Left ventricle myocardium inferior (tissue), 1 donor: ENCODE results near the gene AGPAT2. TPM values are rescaled to one million over a fixed set of nuclear protein-coding genes. Genes with fewer than 3 reads are reported as not detected.

ENCODE experiments used
- DNase-seq: peaks from one replicate; pipeline ENCODE4 v3.0.0-alpha.2; 2020
- H3K27ac ChIP-seq: fragments of 200-600 bp; replicated peaks from 2 replicates; pipeline ENCODE4 v1.8.0; 2021
- H3K27me3 ChIP-seq: fragments of 200-600 bp; 2 replicates; pipeline ENCODE4 v1.8.0; 2021; ENCODE audit warnings: low read depth
- H3K36me3 ChIP-seq: fragments of 200-600 bp; 2 replicates; pipeline ENCODE4 v1.8.0; 2021
- H3K4me1 ChIP-seq: fragments of 200-600 bp; 2 replicates; pipeline ENCODE4 v1.8.0; 2021
- H3K4me3 ChIP-seq: fragments of 200-600 bp; 2 replicates; pipeline ENCODE4 v1.8.0; 2021; ENCODE audit warnings: mild to moderate bottlenecking, moderate library complexity
- H3K9me3 ChIP-seq: fragments of 200-600 bp; replicated peaks from 2 replicates; pipeline ENCODE4 v1.8.0; 2021
- CTCF ChIP-seq: fragments of 200-600 bp; IDR thresholded peaks from 2 replicates; pipeline ENCODE4 v1.8.0; 2021; ENCODE audit warnings: antibody characterized with exemption, mild to moderate bottlenecking, borderline replicate concordance
- intact Hi-C: fragments of 100-400 bp; cut with micrococcal nuclease; formaldehyde crosslinking; loops from one replicate; pipeline ENCODE4 v1.11.0; 2022
- total RNA-seq: library from RNA; stranded (reverse); fragmentation: NEBNext Ultra II Directional; extraction: Animal tissue kit (Norgen Biotek cat#: 25700); gene quantifications from one replicate; pipeline ENCODE4 v1.2.1, GENCODE V29; 2021
- donor health status: DM: no; HTN: yes; CAD: no; lungs with severe emphysema.

AGPAT2 gene
- total RNA-seq, 1 donor from 2014 or later = 48.8 TPM

- no peak for DNase-seq
- peak overlapping the region; percentile 78 for H3K27ac ChIP-seq
- peak overlapping the region; percentile 15 for H3K4me3 ChIP-seq
- peaks cover 44% of the 10 kb centered on the region for H3K36me3 ChIP-seq
- peaks cover 78% of the 10 kb centered on the region for H3K4me1 ChIP-seq
- TF ChIP-seq CTCF = no peak
- H3K9me3 ChIP-seq = no peaks in the 10 kb centered on the region
- intact Hi-C loops = no loop called here
- H3K27me3 ChIP-seq = no peaks in the 10 kb centered on the region
Measured at GRCh38 chr9:136720898-136721338, 33.7 kb upstream of the AGPAT2 start.

GRCh38 chr9:136720251-136720897 lies 33.1 kb upstream of the AGPAT2 start:
- Histone ChIP-seq H3K36me3 (peaks cover 39% of the 10 kb centered on the region), H3K9me3 (no peaks in the 10 kb centered on the region), H3K4me1 (peaks cover 78% of the 10 kb centered on the region), H3K27ac (peak overlapping the region; percentile 78), H3K27me3 (no peaks in the 10 kb centered on the region), H3K4me3 (peak overlapping the region; percentile 15)
- TF ChIP-seq CTCF = no peak
- DNase-seq = peak; percentile 51
- intact Hi-C loops = no loop called here

- H3K27ac ChIP-seq = peak overlapping the region; percentile 78
Measured at GRCh38 chr9:136719195-136719880, 32.1 kb upstream of the AGPAT2 start.

DNA sequence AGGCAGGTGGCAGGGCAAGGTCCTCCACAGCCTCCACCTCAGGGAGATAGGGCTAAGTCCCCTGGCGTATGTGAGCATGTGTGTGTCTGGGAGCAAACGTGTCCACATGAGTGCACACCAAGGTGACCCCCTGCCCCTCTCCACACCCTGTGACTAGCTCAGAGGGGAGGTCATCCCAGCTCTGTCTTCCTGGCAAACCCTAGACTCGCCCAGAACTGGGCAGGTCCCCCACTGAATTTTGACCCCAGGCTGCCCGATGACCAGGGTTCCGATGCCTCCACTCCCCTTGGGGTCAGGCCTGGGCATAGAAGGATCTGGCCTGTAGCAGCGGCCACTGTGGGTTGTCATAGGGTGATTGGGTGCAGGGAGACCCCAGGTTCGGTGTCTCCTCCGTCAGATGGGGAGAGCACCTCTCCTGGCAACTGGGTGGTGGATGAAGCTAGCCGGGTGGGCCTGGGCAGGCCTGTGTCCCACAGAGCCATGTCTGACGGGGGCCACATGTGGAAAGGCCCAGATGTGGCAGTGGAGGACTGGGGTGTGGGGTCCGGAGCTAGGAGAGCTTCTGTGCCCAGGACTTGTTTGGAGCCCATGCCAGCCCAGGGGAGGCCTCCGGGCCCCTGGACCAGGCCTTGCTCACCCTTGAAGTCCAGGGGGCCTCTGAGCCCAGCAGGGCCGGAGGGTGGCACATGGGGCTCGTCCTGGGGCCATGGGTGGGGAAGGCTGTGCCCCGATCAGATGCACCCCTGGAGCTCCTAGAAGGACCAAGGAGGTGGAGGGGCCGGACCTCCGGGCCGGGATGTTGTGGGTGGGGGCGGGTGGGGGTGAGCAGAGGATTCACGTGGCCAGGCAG lies 31.3 kb upstream of the AGPAT2 start:
- Histone ChIP-seq H3K4me1 (peaks cover 79% of the 10 kb centered on the region), H3K36me3 (peaks cover 21% of the 10 kb centered on the region), H3K27me3 (no peaks in the 10 kb centered on the region), H3K9me3 (no peaks in the 10 kb centered on the region), H3K27ac (peak overlapping the region; percentile 78), H3K4me3 (no peak overlapping the region)
- intact Hi-C loops = no loop called here
- no peak for DNase-seq
- no peak for TF ChIP-seq CTCF

More at GRCh38 chr9:136719195-136719880, 32.1 kb upstream of the AGPAT2 start:
- Histone ChIP-seq H3K4me1 (peaks cover 78% of the 10 kb centered on the region), H3K27me3 (no peaks in the 10 kb centered on the region), H3K36me3 (peaks cover 28% of the 10 kb centered on the region), H3K9me3 (no peaks in the 10 kb centered on the region), H3K4me3 (peak overlapping the region; percentile 15)
- no peak for TF ChIP-seq CTCF
- DNase-seq = no peak
- intact Hi-C loops = no loop called here

DNA sequence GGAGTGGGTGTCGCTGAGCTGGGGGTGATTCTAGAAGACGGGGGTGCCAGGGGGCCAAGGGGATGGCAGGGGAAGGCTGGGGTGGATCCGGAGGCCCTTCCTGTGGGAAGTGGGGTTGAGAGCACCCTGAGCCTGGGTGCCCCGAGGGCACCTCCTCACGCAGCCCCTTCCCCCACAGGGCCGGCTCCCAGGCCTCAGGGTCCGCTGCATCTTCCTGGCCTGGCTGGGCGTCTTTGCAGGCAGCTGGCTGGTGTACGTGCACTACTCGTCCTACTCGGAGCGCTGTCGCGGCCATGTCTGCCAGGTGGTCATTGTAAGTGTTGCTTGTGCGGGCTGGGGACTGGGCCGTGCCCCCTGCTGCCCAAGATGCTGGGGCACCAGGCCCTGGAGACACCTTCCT lies 30.1 kb upstream of the AGPAT2 start:
- H3K27me3 ChIP-seq = no peaks in the 10 kb centered on the region
- intact Hi-C loops = no loop called here
- no peak for DNase-seq
- H3K36me3 ChIP-seq = peaks cover 9% of the 10 kb centered on the region
- H3K4me3 ChIP-seq = no peak overlapping the region
- no peaks in the 10 kb centered on the region for H3K9me3 ChIP-seq
- no peak for TF ChIP-seq CTCF
- no peak overlapping the region for H3K27ac ChIP-seq
- H3K4me1 ChIP-seq = peaks cover 78% of the 10 kb centered on the region
